Neural cell (in vitro differentiated cells): Measurements from ENCODE around the gene JMJD8. TPM values are rescaled to one million over a fixed set of nuclear protein-coding genes. Genes with fewer than 3 reads are reported as not detected.
A peak's percentile ranks its signal among the peaks of the same experiment; 100 is the strongest.

ENCODE experiments used
- H2AFZ ChIP-seq: fragments of 200-600, 300-800 bp; sonication (generic), shearing (Covaris generic); 2 replicates; pipeline ENCODE4 v1.6.0; 2014; ENCODE audit warnings: low read depth, mild to moderate bottlenecking, antibody characterized with exemption, low read length, moderate library complexity
- H3F3A ChIP-seq: fragments of 200-600 bp; shearing (Covaris generic); 2 replicates; pipeline ENCODE4 v1.6.1; 2016; ENCODE audit warnings: mild to moderate bottlenecking, moderate library complexity, mixed read lengths, antibody characterized with exemption, low read length; ENCODE audit not compliant: insufficient read depth, poor library complexity, severe bottlenecking
- H3K27ac ChIP-seq: fragments of 200-600, 300-800 bp; sonication (generic), shearing (Covaris generic); 2 replicates; pipeline ENCODE4 v1.5.1; 2014; ENCODE audit warnings: mild to moderate bottlenecking, low read length, moderate library complexity
- H3K27me3 ChIP-seq: fragments of 300-800, 200-600 bp; sonication (generic), shearing (Covaris generic); 2 replicates; pipeline ENCODE4 v1.6.0; 2014; ENCODE audit warnings: mild to moderate bottlenecking, low read depth, low read length, moderate library complexity; ENCODE audit not compliant: insufficient read depth
- H3K36me3 ChIP-seq: fragments of 300-800, 200-600 bp; sonication (generic), shearing (Covaris generic); 2 replicates; pipeline ENCODE4 v1.5.1; 2014; ENCODE audit warnings: mild to moderate bottlenecking, antibody characterized with exemption, low read length, moderate library complexity; ENCODE audit not compliant: insufficient read depth
- H3K4me2 ChIP-seq: fragments of 300-800, 200-600 bp; sonication (generic), shearing (Covaris generic); 2 replicates; pipeline ENCODE4 v1.6.0; 2014; ENCODE audit warnings: mild to moderate bottlenecking, low read length
- H3K4me3 ChIP-seq: fragments of 300-800, 200-600 bp; sonication (generic), shearing (Covaris generic); 2 replicates; pipeline ENCODE4 v1.5.1; 2014; ENCODE audit warnings: mild to moderate bottlenecking, low read length, moderate library complexity
- H3K79me2 ChIP-seq: fragments of 200-600 bp; shearing (Covaris generic); replicated peaks from 2 replicates; pipeline ENCODE4 v1.6.0; 2014; ENCODE audit warnings: mild to moderate bottlenecking, low read length, moderate library complexity; ENCODE audit not compliant: insufficient read depth
- H3K9ac ChIP-seq: fragments of 300-800, 200-600 bp; sonication (generic), shearing (Covaris generic); 2 replicates; pipeline ENCODE4 v1.6.1; 2016; ENCODE audit warnings: mild to moderate bottlenecking, low read length, mixed read lengths
- H3K9me2 ChIP-seq: fragments of 200-600 bp; shearing (Covaris generic); 2 replicates; pipeline ENCODE4 v1.6.1; 2016; ENCODE audit warnings: mild to moderate bottlenecking, low read length, mixed read lengths; ENCODE audit not compliant: insufficient read depth
- H3K9me3 ChIP-seq: fragments of 200-600, 300-800 bp; sonication (generic), shearing (Covaris generic); 2 replicates; pipeline ENCODE4 v1.6.1; 2016; ENCODE audit warnings: mild to moderate bottlenecking, mixed run types, low read length, moderate library complexity, mixed read lengths
- H4K20me1 ChIP-seq: fragments of 200-600 bp; shearing (Covaris generic); 2 replicates; pipeline ENCODE4 v1.6.1; 2016; ENCODE audit warnings: mild to moderate bottlenecking, mixed run types; ENCODE audit not compliant: insufficient read depth
- CTCF ChIP-seq: fragments of 450-650 bp; IDR thresholded peaks from 2 replicates; pipeline ENCODE4 v1.5.1; 2014; ENCODE audit warnings: antibody characterized with exemption, mild to moderate bottlenecking, moderate library complexity; ENCODE audit not compliant: poor library complexity, severe bottlenecking
- EP300 ChIP-seq: fragments of 450-650 bp; conservative IDR thresholded peaks from 2 replicates; pipeline ENCODE4 v1.6.1; 2014; ENCODE audit warnings: antibody characterized with exemption, mild to moderate bottlenecking, moderate library complexity; ENCODE audit not compliant: poor library complexity, severe bottlenecking
- EZH2 ChIP-seq: fragments of 200-600, 300-800 bp; shearing (Covaris generic), sonication (generic); IDR thresholded peaks from 2 replicates; pipeline ENCODE4 v1.6.1; 2014; ENCODE audit warnings: antibody characterized with exemption, low read length, borderline replicate concordance, mild to moderate bottlenecking; ENCODE audit not compliant: insufficient read depth, poor library complexity, severe bottlenecking
- MXI1 ChIP-seq: fragments of 450-650 bp; conservative IDR thresholded peaks from 2 replicates; pipeline ENCODE4 v1.6.1; 2014; ENCODE audit warnings: antibody characterized with exemption, mild to moderate bottlenecking; ENCODE audit not compliant: poor library complexity, severe bottlenecking
- POLR2AphosphoS5 ChIP-seq: IDR thresholded peaks from 2 replicates; pipeline ENCODE4 v1.6.1; 2012
- RAD21 ChIP-seq: fragments of 450-650 bp; conservative IDR thresholded peaks from 2 replicates; pipeline ENCODE4 v1.6.1; 2014; ENCODE audit warnings: antibody characterized with exemption, mild to moderate bottlenecking, moderate library complexity
- REST ChIP-seq: IDR thresholded peaks from 2 replicates; pipeline ENCODE4 v1.6.1; 2012; ENCODE audit warnings: borderline replicate concordance
- SMC3 ChIP-seq: fragments of 450-650 bp; conservative IDR thresholded peaks from 2 replicates; pipeline ENCODE4 v1.6.1; 2014; ENCODE audit warnings: antibody characterized with exemption, mild to moderate bottlenecking, moderate library complexity; ENCODE audit not compliant: poor library complexity
- TAF1 ChIP-seq: IDR thresholded peaks from 2 replicates; pipeline ENCODE4 v1.6.1; 2012; ENCODE audit warnings: low read depth
- polyA plus RNA-seq: library from polyadenylated mRNA; depleted of rRNA; stranded (reverse); fragments of >200 nt; gene quantifications from 2 replicates; pipeline ENCODE4 v1.2.3, GENCODE V29; 2014

The JMJD8 gene
- polyA plus RNA-seq, 1 donor from 2014 or later: 44.7 TPM

GRCh38 chr16:661184-661821 lies 22.8 kb downstream of the JMJD8 start:
- no peaks in the 10 kb centered on the region for H4K20me1 ChIP-seq
- H3K9ac ChIP-seq: no peak overlapping the region
- no peaks in the 10 kb centered on the region for H3K36me3 ChIP-seq
- H3F3A ChIP-seq: no peaks in the 10 kb centered on the region
- H3K4me2 ChIP-seq: no peak overlapping the region
- no peak overlapping the region for H3K4me3 ChIP-seq
- H3K9me3 ChIP-seq: no peaks in the 10 kb centered on the region
- no peak overlapping the region for H2AFZ ChIP-seq
- H3K79me2 ChIP-seq: no peaks in the 10 kb centered on the region
- H3K9me2 ChIP-seq: no peaks in the 10 kb centered on the region
- no peak overlapping the region for H3K27ac ChIP-seq
- no peaks in the 10 kb centered on the region for H3K27me3 ChIP-seq
- TF ChIP-seq TAF1 (no peak), SMC3 (no peak), REST (no peak), EZH2 (no peak), RAD21 (no peak), CTCF (no peak), MXI1 (no peak), POLR2AphosphoS5 (no peak), EP300 (no peak)

- Histone ChIP-seq H3F3A (no peaks in the 10 kb centered on the region), H3K27me3 (no peaks in the 10 kb centered on the region), H3K4me3 (no peak overlapping the region), H3K4me2 (no peak overlapping the region), H3K36me3 (no peaks in the 10 kb centered on the region), H3K9ac (no peak overlapping the region), H3K27ac (no peak overlapping the region), H3K9me2 (no peaks in the 10 kb centered on the region), H2AFZ (no peak overlapping the region), H3K79me2 (no peaks in the 10 kb centered on the region), H3K9me3 (no peaks in the 10 kb centered on the region), H4K20me1 (no peaks in the 10 kb centered on the region)
- TF ChIP-seq CTCF: peak; percentile 28
- no peak for TF ChIP-seq RAD21
These were observed 23.5 kb downstream of the JMJD8 start for GRCh38 chr16:660459-661183.
